NCI-H446 (cell line): ENCODE results near the gene NYAP1.
"Not testable (repeated sequence)": the region's sequence is repeated elsewhere in the genome, so short reads cannot be mapped to it uniquely, and the experiment has no call there.

Experiments
- DNase-seq, 2 experiments: peaks; one replicate each; lab custom pipeline; 2025; lab: John Stamatoyannopoulos, UW

The NYAP1 gene

DNA sequence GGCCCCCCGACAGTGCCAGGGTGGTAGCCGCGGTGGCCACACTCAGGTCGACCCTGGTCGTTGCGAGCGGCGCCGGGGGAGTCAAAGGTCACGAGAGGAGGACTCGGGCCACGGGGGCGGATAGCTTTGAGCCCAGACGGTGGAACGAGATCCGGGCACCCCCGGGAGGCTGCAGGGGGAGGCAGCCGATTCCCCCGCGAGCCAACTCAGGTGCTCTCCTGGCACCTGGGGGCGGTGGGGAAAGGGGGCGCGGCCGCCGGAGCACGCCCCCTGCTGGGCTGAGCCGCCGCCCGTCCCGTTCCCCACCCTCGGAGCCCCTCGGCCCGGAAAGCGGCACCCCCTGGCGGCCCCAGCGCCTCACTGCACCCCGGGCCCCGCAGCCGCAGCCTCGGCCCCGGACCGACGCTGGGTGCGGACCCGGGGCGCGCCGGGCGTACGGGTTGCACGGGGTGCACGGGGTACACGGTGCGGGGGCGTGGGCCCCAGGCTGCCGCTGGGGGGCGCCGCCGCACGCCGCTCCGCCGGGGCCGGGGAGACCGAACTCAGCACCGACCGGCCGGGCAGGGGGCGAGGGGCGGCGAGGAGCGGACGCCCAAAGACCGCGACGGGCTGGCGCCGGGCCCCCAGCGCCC lies 521 bp upstream of the NYAP1 start:
- DNase-seq, result no peak

GRCh38 chr7:100484673-100485045 lies 932 bp downstream of the NYAP1 start:
- no peak for DNase-seq

DNA sequence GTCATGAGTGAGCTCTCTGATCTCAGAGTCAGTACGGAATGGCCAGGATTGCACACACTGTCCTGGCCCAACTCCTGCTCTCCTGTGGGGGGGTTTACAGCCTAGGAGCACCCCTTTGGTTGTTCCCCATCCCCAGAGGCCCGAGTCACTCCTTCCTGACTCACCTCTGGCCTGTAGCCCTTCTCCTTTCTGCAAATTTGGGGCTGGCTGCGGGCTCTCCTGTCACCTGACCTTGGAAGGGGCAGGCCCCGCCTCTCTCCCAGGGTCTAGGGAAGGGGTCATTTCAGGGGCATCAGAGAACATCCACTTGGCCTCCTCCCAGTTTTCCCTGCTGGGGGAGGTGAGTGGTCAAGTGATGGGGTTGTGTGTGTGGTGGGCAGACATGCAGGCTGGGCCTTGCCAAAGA lies 1.7 kb downstream of the NYAP1 start:
- no peak for DNase-seq

DNA sequence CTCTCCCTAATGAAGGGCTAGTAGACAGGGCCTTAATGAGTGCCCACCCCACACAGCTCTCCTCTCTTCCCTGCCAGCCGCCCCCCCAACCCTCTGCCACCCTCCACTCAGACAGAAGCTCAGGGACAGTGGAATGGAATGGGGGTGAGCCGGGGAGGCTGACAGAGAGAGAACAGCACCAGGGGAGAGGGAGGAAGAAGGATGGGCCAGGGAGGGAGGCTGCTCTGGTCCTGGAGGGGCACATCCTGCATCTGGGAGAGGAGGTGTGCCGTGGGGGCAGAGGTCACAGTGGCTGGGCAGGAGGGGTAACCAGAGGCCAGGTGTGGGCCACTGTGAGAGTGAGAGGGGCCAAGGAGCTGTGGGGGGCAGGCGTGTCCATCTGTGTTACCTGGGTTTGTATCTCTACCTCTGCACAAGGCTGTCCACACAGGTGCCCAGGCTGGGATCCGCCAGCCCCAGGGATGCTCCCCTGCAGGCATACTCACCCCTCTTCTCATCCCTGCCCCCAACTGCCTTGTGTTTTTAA lies 2.4 kb downstream of the NYAP1 start:
- no peak for DNase-seq

DNA sequence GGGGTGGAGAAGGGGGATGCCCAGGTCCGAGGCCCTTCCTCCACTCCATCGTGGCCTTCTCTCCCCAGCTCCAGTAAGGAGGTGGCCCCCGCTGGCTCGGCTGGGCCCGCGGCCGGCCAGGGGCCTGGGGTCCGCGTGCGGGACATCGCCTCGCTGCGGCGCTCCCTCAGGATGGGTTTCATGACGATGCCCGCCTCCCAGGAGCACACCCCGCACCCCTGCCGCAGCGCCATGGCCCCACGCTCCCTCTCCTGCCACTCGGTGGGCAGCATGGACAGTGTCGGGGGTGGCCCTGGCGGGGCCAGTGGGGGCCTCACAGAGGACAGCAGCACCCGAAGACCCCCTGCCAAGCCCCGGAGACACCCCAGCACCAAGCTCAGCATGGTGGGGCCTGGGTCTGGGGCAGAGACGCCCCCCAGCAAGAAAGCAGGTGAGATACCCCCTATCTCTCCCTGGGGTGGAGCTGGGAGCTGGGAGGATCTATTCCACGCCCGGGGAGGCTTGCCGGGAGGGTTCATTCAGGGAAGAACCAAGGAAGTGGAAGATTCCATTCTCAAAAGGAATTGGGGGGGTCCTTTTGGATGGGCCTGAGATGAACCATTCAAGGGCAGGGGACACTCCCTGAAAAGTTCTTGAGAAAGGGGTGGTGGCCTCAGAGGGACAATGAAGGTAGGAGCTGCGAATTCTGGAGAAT lies 3.2 kb downstream of the NYAP1 start:
- DNase-seq, result no peak

DNA sequence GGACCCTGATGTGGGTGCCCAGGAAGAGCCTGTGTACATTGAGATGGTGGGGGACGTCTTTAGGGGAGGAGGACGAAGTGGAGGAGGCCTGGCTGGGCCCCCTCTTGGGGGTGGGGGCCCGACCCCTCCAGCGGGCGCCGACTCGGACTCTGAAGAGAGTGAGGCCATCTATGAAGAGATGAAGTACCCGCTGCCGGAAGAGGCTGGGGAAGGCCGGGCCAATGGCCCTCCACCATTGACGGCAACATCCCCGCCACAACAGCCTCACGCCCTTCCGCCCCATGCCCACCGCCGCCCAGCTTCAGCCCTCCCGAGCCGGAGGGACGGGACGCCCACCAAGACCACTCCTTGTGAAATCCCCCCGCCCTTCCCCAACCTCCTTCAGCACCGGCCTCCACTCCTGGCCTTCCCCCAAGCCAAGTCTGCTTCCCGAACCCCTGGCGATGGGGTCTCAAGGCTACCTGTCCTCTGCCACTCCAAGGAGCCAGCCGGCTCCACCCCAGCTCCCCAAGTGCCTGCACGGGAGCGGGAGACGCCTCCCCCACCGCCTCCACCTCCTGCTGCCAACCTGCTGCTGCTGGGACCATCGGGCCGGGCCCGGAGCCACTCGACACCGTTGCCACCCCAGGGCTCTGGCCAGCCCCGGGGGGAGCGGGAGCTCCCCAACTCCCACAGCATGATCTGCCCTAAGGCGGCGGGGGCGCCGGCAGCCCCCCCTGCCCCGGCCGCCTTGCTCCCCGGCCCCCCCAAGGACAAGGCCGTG lies 4.8 kb downstream of the NYAP1 start:
- DNase-seq, result no peak

- no peak for DNase-seq
Measured at GRCh38 chr7:100489121-100489520, 5.4 kb downstream of the NYAP1 start.

DNA sequence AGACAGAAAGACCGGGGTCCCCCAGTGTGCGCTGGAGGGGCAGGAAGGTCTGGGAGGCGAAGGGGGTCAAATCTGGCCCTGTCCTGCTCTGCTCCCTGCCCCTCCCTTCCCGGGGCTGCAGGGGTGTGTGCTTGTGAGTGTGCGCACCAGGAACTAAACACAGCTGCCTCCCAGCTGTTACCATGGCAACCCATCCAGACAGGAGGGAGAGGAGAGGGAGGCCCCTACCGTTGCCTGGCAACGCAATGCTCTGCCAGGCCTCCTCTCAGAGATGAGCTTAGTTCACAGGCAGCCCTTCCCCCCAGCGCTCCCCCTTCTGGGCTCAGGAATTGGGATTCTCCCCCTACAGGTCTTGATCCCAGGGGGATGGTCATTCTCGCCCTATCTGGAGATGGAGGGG lies 6.1 kb downstream of the NYAP1 start:
- peak; percentile 32 to 78 for DNase-seq

GRCh38 chr7:100490483-100491191 lies 6.9 kb downstream of the NYAP1 start:
- no peak for DNase-seq

DNA sequence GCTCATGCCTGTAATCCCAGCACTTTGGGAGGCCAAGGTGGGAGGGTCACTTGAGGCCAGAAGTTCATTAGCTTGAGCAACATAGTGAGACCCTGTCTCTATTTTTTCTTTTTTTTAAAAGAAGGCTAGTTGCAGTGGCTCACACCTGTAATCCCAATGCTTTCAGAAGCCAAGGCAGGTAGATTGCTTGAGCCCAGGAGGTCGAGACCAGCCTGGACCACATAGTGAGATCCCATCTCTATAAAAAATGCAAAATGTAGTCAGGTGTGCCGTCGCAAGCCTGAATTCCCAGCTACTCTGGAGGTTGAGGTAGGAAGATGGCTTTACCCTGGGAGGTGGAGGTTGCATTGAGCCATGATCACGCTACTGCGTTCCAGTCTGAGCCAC lies 7.5 kb downstream of the NYAP1 start:
- DNase-seq, result no peak

DNA sequence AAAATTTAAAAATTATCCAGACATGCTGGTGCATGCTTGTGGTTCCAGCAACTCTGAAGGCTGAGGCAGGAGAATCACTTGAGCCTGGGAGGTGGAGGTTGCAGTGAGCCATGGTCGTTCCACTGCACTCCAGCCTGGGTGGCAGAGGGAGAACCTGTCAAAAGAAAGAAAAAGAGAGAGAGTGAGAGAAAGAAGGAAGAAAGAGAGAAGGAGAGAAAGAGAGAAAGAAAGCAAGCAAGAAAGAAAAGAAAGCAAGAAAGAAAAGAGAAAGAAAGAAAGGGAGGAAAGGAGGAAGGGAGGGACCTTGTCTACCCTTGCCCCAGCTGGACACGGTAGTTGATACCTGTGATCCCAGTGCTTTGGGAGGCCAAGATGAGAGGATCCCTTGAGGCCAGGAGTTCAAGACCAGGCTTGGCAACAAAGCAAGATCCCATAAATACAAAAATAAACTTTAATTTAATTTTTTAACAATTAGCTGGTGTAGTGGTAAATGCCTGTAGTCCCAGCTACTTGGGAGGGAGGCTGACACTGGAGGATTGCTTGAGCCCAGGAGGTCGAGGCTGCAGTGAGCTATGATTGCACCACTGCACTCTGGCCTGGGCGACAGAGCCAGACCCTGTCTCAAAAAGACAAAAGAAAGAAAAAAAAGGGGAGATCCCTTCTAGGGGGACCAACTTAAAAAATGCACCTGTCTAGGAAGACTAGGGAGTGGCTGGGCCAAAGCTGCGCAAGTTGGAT lies 9.2 kb downstream of the NYAP1 start:
- DNase-seq, result no peak

DNA sequence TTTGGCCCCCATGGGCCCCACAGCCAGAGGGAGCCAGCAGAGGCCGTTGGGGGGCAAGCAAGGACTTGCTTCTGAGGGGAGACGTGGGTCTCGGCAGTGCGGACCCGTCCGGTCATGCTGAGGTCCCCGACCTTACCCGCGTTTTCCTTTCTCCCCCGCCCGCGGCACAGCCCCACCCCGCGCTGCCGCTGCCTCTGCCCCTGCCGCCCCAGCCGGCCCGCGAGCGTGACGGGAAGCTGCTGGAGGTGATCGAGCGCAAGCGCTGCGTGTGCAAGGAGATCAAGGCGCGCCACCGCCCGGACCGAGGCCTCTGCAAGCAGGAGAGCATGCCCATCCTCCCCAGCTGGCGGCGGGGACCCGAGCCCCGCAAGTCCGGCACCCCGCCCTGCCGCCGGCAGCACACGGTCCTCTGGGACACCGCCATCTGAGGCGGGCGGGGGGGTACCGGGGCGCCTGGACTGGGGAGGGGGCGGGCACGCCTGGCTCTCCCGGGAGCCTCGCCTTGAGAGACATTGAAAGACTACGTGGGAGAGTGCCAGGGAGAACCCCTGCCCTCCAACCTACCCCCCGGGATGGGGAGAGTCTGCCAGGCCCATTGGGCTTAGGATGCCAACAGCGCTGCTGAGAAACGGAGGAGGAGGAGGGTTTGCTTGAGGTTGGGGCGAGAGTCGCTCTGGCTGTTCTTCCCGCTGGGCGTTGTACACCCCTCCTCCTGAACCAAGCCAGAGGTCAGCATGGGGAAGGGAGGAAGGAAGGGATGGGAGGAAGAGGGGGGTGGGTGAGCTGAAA lies 9.9 kb downstream of the NYAP1 start:
- no peak for DNase-seq

GRCh38 chr7:100496509-100496908 lies 12.8 kb downstream of the NYAP1 start:
- DNase-seq, result no peak

DNA sequence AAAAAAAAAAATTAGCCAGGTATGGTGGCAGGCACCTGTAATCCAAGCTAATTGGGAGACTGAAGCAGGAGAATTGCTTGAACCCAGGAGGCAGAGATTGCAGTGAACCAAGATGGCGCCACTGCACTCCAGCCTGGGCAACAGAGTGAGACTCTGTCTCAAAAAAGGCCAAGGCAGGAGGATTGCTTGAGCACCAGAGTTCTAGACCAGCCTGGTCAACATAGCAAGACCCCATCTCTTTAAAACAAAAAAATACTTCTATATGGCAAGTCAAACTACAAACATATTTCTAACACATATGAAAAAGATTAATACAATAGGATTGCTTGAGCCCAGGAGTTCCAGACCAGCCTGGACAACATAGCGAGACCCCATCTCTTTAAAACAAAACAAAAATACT lies 17.0 kb downstream of the NYAP1 start:
- DNase-seq, result not testable (repeated sequence)

DNA sequence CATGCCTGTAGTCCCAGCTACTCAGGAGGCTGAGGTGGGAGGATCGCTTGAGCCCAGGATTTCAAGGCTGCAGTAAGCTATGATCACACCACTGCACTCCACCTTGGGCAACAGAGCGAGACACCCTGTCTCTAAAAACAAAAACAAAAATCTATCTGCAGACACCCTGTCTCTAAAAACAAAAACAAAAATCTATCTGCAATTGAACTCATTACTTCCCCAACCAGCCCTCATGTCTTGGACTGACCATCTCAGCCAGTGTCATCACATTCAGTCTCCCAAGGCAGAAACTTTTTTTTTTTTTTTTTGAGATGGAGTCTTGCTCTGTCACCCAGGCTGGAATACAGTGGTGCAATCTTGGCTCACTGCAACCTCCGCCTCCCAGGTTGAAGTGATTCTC lies 20.3 kb downstream of the NYAP1 start:
- DNase-seq, result not testable (repeated sequence)

DNA sequence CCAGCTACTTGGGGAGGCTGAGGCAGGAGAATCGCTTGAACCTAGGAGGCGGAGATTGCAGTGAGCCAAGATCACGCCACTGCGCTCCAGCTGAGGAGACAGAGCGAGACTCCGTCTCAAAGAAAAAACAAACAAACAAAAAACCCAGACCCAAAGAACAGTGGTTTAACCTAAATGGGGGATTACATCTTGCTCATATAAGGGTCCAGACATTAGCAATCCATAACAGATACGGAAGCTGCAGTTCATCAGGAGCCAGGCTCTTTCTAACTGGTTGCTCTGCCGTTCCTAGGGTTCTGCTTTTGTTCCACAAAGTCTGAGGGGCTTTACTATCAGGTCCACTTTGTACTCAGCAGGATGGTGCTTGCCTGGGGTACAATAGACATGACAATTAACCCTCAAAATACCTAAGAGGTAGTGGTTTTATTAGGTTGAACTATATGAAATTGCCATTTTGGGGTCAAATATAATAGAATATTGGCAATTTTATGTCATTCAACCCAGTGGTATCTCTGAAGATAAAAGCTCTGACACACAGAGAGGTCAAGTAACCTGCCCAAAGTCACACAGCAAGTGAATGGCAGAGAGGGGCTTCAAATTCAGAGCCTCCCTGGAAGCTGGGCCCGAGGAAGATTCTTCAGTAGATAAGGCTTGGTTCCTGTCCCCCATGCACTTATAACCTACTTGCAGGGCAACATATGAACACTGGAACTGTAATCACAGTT lies 21.3 kb downstream of the NYAP1 start:
- no peak for DNase-seq

DNA sequence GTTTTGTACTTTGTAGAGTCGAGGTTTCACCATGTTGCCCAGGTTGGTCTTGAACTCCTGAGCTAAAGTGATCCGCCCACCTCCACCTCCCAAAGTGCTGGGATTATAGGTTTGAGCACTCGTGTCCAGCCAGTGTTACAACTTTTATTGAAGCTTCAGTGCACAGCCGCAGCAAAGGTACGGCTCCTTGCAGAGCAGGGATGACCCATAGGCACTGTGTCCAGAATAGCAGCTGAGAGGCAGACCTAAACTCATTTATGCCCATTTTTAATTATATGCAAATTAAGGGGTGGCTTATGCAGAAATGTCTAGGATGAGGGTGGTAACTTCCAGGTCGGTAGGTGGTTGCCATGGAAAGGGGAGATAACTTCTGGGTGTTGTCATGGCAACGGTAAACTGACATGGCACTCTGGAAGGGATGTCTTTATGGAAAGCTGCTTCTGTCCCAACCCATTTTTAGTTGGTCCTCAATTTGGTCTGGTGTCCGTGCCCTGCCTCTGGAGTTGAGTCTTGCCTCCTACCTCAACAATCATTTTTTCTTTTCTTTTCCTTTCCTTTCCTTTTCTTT lies 22.7 kb downstream of the NYAP1 start:
- no peak for DNase-seq

- peak; percentile 12 to 71 for DNase-seq
Measured at GRCh38 chr7:100509231-100509630, 25.5 kb downstream of the NYAP1 start.

DNA sequence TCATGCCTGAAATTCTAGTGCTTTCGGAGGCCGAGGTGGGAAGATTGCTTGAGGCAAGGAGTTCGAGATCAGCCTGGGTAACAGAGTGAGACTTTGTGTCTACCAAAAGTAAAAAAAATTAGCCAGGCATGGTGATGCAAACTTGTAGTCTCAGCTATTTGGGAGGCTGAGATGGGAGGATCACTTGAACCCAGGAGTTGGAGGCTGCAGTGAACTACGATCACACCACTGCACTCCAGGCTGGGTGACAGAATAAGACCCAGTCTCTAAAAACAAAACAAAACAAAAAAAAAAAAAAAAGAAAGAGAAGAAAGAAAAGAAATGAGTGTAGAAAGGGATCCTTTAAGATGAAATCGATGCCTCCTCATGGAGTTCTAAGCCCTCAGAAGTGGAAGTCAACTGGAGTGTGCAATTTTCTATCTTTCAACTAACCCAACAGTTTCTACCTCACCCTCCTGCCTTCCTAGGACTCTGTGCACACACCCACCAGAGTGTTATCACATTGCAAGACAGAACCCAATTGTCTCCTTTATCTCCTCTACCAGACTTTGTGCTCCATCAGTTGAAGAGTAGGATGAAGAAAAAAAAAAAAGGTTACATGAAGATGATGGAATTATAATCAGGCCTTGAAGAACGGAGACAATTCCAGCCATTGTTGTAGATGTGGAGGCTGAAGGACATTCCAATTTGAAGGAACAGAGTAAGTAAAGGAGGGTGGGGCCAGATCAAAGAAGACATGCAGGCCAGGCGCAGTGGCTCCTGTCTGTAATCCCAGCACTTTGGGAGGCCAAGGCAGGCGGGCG lies 26.9 kb downstream of the NYAP1 start:
- no peak for DNase-seq
